Measurements from ENCODE around the gene SERPINA12. TPM values are rescaled to one million over a fixed set of nuclear protein-coding genes. Genes with fewer than 3 reads are reported as not detected.

The SERPINA12 gene
- total and polyA plus RNA-seq, 8 donors: not detected

DNA sequence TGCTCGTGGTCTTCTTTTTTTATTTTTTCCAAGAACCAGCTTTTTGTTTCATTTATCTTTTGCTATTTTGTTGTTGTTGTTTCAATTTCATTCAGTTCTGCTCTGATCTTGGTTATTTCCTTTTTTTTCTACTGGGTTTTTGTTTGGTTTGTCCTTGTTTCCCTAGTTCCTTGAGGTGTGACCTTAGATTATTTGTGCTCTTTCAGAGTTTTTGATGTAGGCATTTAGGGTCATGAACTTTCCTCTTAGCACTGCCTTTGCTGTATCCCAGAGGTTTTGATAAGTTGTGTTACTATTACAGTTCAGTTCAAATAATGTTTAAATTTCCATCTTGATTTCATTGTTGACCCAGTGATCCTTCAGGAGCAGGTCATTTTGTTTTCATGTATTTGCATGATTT lies 53.3 kb downstream of the SERPINA12 start:
- TF ChIP-seq, protein P1, sequence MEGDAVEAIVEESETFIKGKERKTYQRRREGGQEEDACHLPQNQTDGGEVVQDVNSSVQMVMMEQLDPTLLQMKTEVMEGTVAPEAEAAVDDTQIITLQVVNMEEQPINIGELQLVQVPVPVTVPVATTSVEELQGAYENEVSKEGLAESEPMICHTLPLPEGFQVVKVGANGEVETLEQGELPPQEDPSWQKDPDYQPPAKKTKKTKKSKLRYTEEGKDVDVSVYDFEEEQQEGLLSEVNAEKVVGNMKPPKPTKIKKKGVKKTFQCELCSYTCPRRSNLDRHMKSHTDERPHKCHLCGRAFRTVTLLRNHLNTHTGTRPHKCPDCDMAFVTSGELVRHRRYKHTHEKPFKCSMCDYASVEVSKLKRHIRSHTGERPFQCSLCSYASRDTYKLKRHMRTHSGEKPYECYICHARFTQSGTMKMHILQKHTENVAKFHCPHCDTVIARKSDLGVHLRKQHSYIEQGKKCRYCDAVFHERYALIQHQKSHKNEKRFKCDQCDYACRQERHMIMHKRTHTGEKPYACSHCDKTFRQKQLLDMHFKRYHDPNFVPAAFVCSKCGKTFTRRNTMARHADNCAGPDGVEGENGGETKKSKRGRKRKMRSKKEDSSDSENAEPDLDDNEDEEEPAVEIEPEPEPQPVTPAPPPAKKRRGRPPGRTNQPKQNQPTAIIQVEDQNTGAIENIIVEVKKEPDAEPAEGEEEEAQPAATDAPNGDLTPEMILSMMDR (IDR thresholded peaks at IDR 0.05): no peak
- Histone ChIP-seq H3K27me3 (no peaks in the 10 kb centered on the region), H3K36me3 (no peaks in the 10 kb centered on the region), H3K9me3 (no peaks in the 10 kb centered on the region), H3K4me3 (no peak overlapping the region), H3K4me1 (no peaks in the 10 kb centered on the region), H3K27ac (no peak overlapping the region)
- DNase-seq (no peak), ATAC-seq (no peak), FAIRE-seq (no peak)
- 0% methylated on average over 1 of the region's 1 CpG for WGBS, 2 donors
- intact Hi-C loops (cut with DNase I): no loop called here

DNA sequence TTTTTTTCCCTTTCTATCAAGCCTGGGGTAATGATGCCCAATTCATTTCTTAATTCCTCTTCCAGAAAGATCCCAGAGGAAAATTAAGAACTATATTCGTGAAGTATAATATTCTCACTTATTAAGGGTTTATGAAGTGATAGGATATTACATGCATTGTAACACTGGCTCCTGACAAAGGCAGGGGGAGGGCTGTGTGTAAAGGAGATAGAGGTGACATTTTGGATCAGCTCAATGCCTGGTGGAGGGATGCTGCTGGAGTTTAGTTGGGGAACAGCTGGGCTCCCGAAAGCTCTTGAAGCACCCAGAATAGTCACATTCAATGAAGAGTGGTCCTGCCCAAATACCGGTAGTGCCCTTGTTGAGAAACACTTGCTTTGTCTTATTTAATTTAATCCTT lies 57.4 kb downstream of the SERPINA12 start:
- 65 to 79% methylated on average over 3 of the region's 3 CpGs for WGBS, 2 donors
- TF ChIP-seq, protein P1 (IDR thresholded peaks at IDR 0.05): no peak
- H3K4me1 ChIP-seq: no peaks in the 10 kb centered on the region
- no peaks in the 10 kb centered on the region for H3K9me3 ChIP-seq
- DNase-seq (no peak), ATAC-seq (no peak), FAIRE-seq (no peak)
- H3K27ac ChIP-seq: no peak overlapping the region
- H3K36me3 ChIP-seq: no peaks in the 10 kb centered on the region
- no peaks in the 10 kb centered on the region for H3K27me3 ChIP-seq
- no peak overlapping the region for H3K4me3 ChIP-seq
- intact Hi-C loops (cut with DNase I): no loop called here

DNA sequence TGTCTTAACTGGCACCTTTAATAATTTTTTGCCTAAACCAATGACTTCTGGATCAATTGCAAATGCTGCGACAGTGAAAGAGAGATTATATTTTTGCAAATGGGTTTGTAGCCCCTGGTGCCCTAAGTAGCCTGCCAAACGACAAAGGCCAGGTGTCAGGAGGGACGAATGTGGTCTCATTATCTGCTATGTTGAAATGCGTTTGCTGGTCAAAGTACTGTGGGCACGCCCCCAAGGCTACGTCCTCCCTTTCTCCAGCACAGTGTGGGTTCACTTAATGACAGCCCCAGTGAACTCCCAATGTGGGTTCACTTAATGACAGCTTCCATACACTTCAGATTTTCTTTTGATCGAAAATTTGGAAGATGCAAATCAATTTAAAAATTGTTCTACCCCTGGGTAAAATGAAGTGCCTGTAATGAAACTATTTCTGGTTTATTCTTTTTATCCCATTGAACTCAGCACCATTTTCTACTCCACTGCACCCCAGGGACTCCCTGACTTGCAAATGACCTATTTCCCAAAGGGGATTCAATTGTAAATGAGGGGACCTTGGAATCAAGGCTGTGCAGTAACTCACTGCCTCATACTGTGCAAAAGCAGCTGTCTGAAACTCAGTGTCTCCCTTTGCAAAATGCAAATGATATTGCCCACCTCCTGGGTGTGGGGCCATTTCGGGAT lies 58.0 kb downstream of the SERPINA12 start:
- H3K4me1 ChIP-seq: no peaks in the 10 kb centered on the region
- TF ChIP-seq, protein P1 (IDR thresholded peaks at IDR 0.05): no peak
- H3K27ac ChIP-seq: no peak overlapping the region
- H3K9me3 ChIP-seq: no peaks in the 10 kb centered on the region
- DNase-seq (no peak), ATAC-seq (no peak), FAIRE-seq (no peak)
- 37 to 41% methylated on average over 8 of the region's 8 CpGs for WGBS, 2 donors
- no peak overlapping the region for H3K4me3 ChIP-seq
- H3K36me3 ChIP-seq: no peaks in the 10 kb centered on the region
- no peaks in the 10 kb centered on the region for H3K27me3 ChIP-seq
- intact Hi-C loops (cut with DNase I): no loop called here

DNA sequence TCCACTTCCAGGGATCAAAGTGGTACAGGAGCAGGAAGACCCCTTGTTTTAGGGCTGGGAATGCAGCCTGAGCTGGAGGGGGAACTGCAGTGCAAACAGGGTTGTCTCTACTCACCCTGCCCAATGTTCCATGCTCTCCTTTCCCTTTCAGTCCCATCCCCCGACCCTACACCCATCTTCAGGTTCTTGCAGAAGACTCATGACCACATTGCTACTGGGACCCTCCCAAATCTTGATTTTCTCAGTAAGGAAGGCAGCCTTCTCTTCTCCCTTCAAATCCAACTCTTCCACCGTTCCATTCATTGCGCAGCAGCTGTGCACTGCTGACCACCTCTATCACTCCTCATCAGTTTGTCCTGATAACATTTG lies 58.6 kb downstream of the SERPINA12 start:
- no peak for DNase-seq
- H3K27me3 ChIP-seq: no peaks in the 10 kb centered on the region
- WGBS, 2 donors: 52 to 58% methylated on average over 3 of the region's 3 CpGs
- ATAC-seq: no peak
- H3K9me3 ChIP-seq: no peaks in the 10 kb centered on the region
- no peak overlapping the region for H3K4me3 ChIP-seq
- TF ChIP-seq, protein P1 (IDR thresholded peaks at IDR 0.05): no peak
- no peaks in the 10 kb centered on the region for H3K36me3 ChIP-seq
- no peak for FAIRE-seq
- intact Hi-C loops (cut with DNase I): no loop called here
- H3K4me1 ChIP-seq: no peaks in the 10 kb centered on the region
- H3K27ac ChIP-seq: no peak overlapping the region

DNA sequence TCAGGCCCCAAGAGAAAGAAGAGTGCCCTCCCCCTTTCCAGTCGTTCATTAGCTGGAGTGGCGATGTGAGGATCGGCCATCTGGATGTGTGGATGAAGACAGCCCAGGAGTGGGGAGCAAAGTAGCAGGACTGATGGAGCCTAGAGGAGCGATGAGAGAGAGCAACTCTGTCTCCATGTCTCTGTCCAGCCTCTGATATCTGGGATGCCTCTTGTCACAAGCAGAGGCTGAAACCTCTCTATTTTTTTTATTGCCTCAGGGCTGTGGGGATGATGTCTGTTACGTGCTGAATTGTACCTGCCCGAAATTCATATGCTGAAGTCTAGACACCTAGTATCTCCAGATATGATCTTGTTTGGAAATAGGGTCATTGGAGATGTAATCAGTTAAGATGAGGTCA lies 59.3 kb downstream of the SERPINA12 start:
- 62 to 64% methylated on average over 6 of the region's 6 CpGs for WGBS, 2 donors
- no peak overlapping the region for H3K27ac ChIP-seq
- H3K4me3 ChIP-seq: no peak overlapping the region
- no peaks in the 10 kb centered on the region for H3K36me3 ChIP-seq
- H3K4me1 ChIP-seq: no peaks in the 10 kb centered on the region
- no peaks in the 10 kb centered on the region for H3K27me3 ChIP-seq
- FAIRE-seq: no peak
- intact Hi-C loops (cut with DNase I): loop anchor here in 1 of 3 donors (10.0 kb wide), 1 partner anchor 95 kb away; no protein-coding TSS in a partner anchor
- no peak for ATAC-seq
- TF ChIP-seq, protein P1 (IDR thresholded peaks at IDR 0.05): no peak
- no peaks in the 10 kb centered on the region for H3K9me3 ChIP-seq
- no peak for DNase-seq

All from pancreas (tissue), 10 donors.